GM12891 (cell line): ENCODE measurements around the gene NCF2.

Experiments used
- PAX5 ChIP-seq: IDR thresholded peaks from 2 replicates; pipeline ENCODE4 v1.6.1; 2011; ENCODE audit warnings: low read length, moderate library complexity, mild to moderate bottlenecking; ENCODE audit not compliant: insufficient read depth, severe bottlenecking
- POLR2A ChIP-seq: IDR thresholded peaks from 2 replicates; pipeline ENCODE4 v1.6.1; 2011; ENCODE audit warnings: low read depth, low read length, control low read depth
- POLR2AphosphoS5 ChIP-seq: IDR thresholded peaks from 2 replicates; pipeline ENCODE4 v1.6.1; 2011; ENCODE audit warnings: low read depth, low read length, control low read depth
- POU2F2 ChIP-seq: IDR thresholded peaks from 2 replicates; pipeline ENCODE4 v1.6.1; 2011; ENCODE audit warnings: low read depth, mild to moderate bottlenecking, control low read depth, low read length, moderate library complexity
- SPI1 ChIP-seq: IDR thresholded peaks from 2 replicates; pipeline ENCODE4 v1.6.1; 2011; ENCODE audit warnings: low read depth, low read length, control low read depth
- TAF1 ChIP-seq: IDR thresholded peaks from 2 replicates; pipeline ENCODE4 v1.6.1; 2011; ENCODE audit warnings: low read depth, low read length, control low read depth

- peak; percentile 100 for TF ChIP-seq SPI1
- TF ChIP-seq POLR2A: peak; percentile 52; the same call in 1 of the 2 replicates
- peak; percentile 68; the same call in 1 of the 2 replicates for TF ChIP-seq POLR2AphosphoS5
- TF ChIP-seq PAX5: no peak
- peak; percentile 93; the same call in 1 of the 2 replicates for TF ChIP-seq POU2F2
- peak; percentile 72; the same call in 1 of the 2 replicates for TF ChIP-seq TAF1
Observed at GRCh38 chr1:183590244-183591191, at the start of gene NCF2.
